ENCODE results near the gene KCNIP4. TPM values are rescaled to one million over a fixed set of nuclear protein-coding genes. Genes with fewer than 3 reads are reported as not detected.

The KCNIP4 gene
- total and polyA plus RNA-seq, 2 donors (not counting 3 experiments of a cell fraction or from before 2014, with no cell fraction given): not detected

DNA sequence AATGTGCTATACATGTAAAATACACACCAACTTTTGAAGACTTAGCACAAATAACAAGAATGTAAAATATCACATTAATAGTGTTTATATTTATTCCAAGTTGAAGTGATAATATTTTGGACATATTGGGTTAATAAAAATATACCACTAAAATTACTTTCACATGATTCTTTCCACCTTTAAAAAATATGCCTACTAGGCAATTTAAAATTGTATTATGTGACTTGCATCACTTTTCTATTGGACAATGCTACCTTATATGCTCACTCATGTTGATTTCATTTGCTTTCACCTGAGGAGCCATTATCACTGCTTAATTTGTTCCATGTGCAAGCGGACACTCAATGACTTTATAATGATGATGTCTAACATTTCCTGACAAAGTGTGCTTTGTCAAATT is 1251.8 kb downstream of the KCNIP4 start:
- no peaks in the 10 kb centered on the region for H4K20me1 ChIP-seq (replicated peaks; ENCODE audit: control insufficient read depth, extremely low read depth, insufficient read depth, low read length)
- ChIA-PET POLR2A (no interaction called here), CTCF (interaction anchor here (1.1 to 1.4 kb wide), 2 partner anchors 12 to 276 kb away, joined by 3 to 4 read pairs; no protein-coding TSS in a partner anchor)
- H3K4me3 ChIP-seq (replicated peaks in 1 of 3; ENCODE audit: insufficient read depth in 1 of 3, low read depth in 1 of 3, low read length in 3 of 3): no peak overlapping the region
- no peaks in the 10 kb centered on the region for H3K9me3 ChIP-seq (replicated peaks; ENCODE audit: control insufficient read depth, insufficient read depth, low read length)
- dilution Hi-C loops (cut with MboI; ENCODE audit: extremely low pct_ligation_motif_present, low sequenced_read_pairs): loop anchor here (25.0 kb wide), 1 partner anchor 285 kb away; no protein-coding TSS in a partner anchor
- no peaks in the 10 kb centered on the region for H3K36me3 ChIP-seq (ENCODE audit: control insufficient read depth in 2 of 2, extremely low read depth in 1 of 2, insufficient read depth in 2 of 2, low read length in 2 of 2)
- BruUV-seq (replicated peaks): no TSS peak
- H2AFZ ChIP-seq (ENCODE audit: low read depth, low read length): no peak overlapping the region
- H3K9ac ChIP-seq (replicated peaks; ENCODE audit: extremely low read depth, insufficient read depth, low read length): no peak overlapping the region
- no peaks in the 10 kb centered on the region for H3K9me1 ChIP-seq (replicated peaks; ENCODE audit: control insufficient read depth, extremely low read depth, insufficient read depth, low read length)
- peaks cover 18% of the 10 kb centered on the region for H3K4me1 ChIP-seq (ENCODE audit: control insufficient read depth, extremely low read depth, insufficient read depth, low read length)
- DNase-seq (ENCODE audit: low read depth, low spot score) (no peak), FAIRE-seq (no peak)
- no peak overlapping the region for H3K4me2 ChIP-seq (ENCODE audit: insufficient read depth, low read length)
- H3K79me2 ChIP-seq (ENCODE audit: control insufficient read depth, insufficient read depth, low read length): peaks cover 14% of the 10 kb centered on the region
- TF ChIP-seq EZH2 (IDR thresholded peaks at IDR 0.05; ENCODE audit: borderline replicate concordance, low read depth, low read length, severe bottlenecking) (no peak), FOS (IDR thresholded peaks at IDR 0.05; ENCODE audit: borderline replicate concordance, insufficient read depth, low read length) (no peak)
- intact Hi-C loops (cut with micrococcal nuclease): no loop called here
- no peak overlapping the region for H3K27ac ChIP-seq (ENCODE audit: insufficient read depth, low read depth, low read length)
- H3K27me3 ChIP-seq (ENCODE audit: control insufficient read depth in 2 of 2, insufficient read depth in 2 of 2, low read length in 2 of 2): peaks cover 0 to 6% of the 10 kb centered on the region in 2 experiments

DNA sequence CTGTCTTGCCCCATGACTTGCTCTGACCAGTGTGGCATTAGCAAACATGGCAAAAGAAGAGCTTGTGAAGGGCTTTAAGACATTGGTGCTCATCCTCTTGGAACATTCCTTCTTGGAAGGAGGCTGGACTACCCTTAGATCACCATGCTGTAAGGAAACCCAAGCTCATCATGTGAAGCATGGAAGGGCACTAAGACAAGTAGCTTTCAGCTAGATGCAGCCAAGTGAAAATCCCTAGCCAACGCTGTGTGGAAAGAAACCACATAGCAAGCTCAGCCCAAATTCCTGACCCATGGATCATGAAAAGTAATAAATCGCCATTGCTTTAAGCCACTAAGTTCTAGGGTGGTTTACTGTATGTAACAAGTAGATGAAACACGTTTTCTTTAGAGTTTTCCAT is 1260.7 kb downstream of the KCNIP4 start:
- intact Hi-C loops (cut with micrococcal nuclease): loop anchor here (5.0 kb wide), 1 partner anchor 1079 kb away; no protein-coding TSS in a partner anchor

More for the DNA sequence above, 1260.7 kb downstream of the KCNIP4 start:
- Histone ChIP-seq H3K79me2 (ENCODE audit: control insufficient read depth, insufficient read depth, low read length) (no peaks in the 10 kb centered on the region), H3K9ac (replicated peaks; ENCODE audit: extremely low read depth, insufficient read depth, low read length) (no peak overlapping the region), H3K27me3 (ENCODE audit: control insufficient read depth in 2 of 2, insufficient read depth in 2 of 2, low read length in 2 of 2) (peaks cover 3 to 7% of the 10 kb centered on the region in 2 experiments), H3K4me1 (ENCODE audit: control insufficient read depth, extremely low read depth, insufficient read depth, low read length) (no peaks in the 10 kb centered on the region), H2AFZ (ENCODE audit: low read depth, low read length) (no peak overlapping the region), H3K9me3 (replicated peaks; ENCODE audit: control insufficient read depth, insufficient read depth, low read length) (no peaks in the 10 kb centered on the region), H3K27ac (ENCODE audit: insufficient read depth, low read depth, low read length) (no peak overlapping the region), H3K4me3 (replicated peaks in 1 of 3; ENCODE audit: insufficient read depth in 1 of 3, low read depth in 1 of 3, low read length in 3 of 3) (no peak overlapping the region), H3K9me1 (replicated peaks; ENCODE audit: control insufficient read depth, extremely low read depth, insufficient read depth, low read length) (no peaks in the 10 kb centered on the region), H3K36me3 (ENCODE audit: control insufficient read depth in 2 of 2, extremely low read depth in 1 of 2, insufficient read depth in 2 of 2, low read length in 2 of 2) (no peaks in the 10 kb centered on the region), H3K4me2 (ENCODE audit: insufficient read depth, low read length) (no peak overlapping the region), H4K20me1 (replicated peaks; ENCODE audit: control insufficient read depth, extremely low read depth, insufficient read depth, low read length) (no peaks in the 10 kb centered on the region)
- no peak for TF ChIP-seq EZH2 (IDR thresholded peaks at IDR 0.05; ENCODE audit: borderline replicate concordance, low read depth, low read length, severe bottlenecking)
- no peak for TF ChIP-seq GATA2 (IDR thresholded peaks at IDR 0.05; ENCODE audit: insufficient read depth, insufficient read length, low read depth, low read length)
- FAIRE-seq (no peak), DNase-seq (ENCODE audit: low read depth, low spot score) (no peak)
- dilution Hi-C loops (cut with MboI; ENCODE audit: extremely low pct_ligation_motif_present, low sequenced_read_pairs): loop anchor here (25.0 kb wide), 1 partner anchor 276 kb away; no protein-coding TSS in a partner anchor
- CTCF ChIA-PET: interaction anchor here (0.7 to 2.3 kb wide), 2 partner anchors 256 to 266 kb away, joined by 3 to 10 read pairs; no protein-coding TSS in a partner anchor
- POLR2A ChIA-PET: no interaction called here
- no TSS peak for BruUV-seq (replicated peaks)

All from endothelial cell of umbilical vein (primary cell).